AG09319 (cell line): ENCODE measurements around the gene OSBP2.

Source experiments
- DNase-seq: peaks from one replicate; pipeline ENCODE4 v3.0.0-alpha.2; 2010; ENCODE audit warnings: low read depth; ENCODE audit errors: extremely low read depth
- TF ChIP-seq, protein P1 (sequence below): IDR thresholded peaks from 2 replicates; pipeline ENCODE4 v1.5.1; 2011; ENCODE audit warnings: low read depth, mild to moderate bottlenecking, inconsistent platforms, low read length, moderate library complexity

OSBP2 gene

GRCh38 chr22:30832407-30832987 is 137.8 kb downstream of the OSBP2 start:
- TF ChIP-seq, protein P1, sequence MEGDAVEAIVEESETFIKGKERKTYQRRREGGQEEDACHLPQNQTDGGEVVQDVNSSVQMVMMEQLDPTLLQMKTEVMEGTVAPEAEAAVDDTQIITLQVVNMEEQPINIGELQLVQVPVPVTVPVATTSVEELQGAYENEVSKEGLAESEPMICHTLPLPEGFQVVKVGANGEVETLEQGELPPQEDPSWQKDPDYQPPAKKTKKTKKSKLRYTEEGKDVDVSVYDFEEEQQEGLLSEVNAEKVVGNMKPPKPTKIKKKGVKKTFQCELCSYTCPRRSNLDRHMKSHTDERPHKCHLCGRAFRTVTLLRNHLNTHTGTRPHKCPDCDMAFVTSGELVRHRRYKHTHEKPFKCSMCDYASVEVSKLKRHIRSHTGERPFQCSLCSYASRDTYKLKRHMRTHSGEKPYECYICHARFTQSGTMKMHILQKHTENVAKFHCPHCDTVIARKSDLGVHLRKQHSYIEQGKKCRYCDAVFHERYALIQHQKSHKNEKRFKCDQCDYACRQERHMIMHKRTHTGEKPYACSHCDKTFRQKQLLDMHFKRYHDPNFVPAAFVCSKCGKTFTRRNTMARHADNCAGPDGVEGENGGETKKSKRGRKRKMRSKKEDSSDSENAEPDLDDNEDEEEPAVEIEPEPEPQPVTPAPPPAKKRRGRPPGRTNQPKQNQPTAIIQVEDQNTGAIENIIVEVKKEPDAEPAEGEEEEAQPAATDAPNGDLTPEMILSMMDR: no peak
- no peak for DNase-seq

- TF ChIP-seq, protein P1: no peak
- no peak for DNase-seq
Observed at GRCh38 chr22:30833322-30833721, 138.6 kb downstream of the OSBP2 start.

GRCh38 chr22:30837531-30837930 is 142.9 kb downstream of the OSBP2 start:
- TF ChIP-seq, protein P1: no peak
- no peak for DNase-seq

DNA sequence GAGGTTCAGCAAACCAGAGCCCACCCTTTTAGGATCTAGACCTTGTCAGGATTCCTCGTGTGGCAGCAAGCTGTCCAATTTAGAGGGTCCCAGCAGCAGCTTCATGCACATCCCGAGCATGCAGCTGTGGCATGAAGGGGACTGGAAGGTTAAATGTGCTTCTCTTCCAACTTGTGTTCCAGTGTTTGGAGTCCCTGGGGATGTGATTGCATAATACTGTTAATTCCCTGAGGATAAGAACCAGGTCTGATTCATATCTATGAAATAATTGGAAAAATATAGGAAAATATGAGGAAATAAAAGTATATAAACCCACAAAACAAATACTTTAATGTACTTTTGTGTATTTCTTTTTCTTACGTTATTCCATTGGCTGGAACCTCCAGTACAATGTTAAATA is 143.4 kb downstream of the OSBP2 start:
- DNase-seq: no peak
- TF ChIP-seq, protein P1: no peak

DNA sequence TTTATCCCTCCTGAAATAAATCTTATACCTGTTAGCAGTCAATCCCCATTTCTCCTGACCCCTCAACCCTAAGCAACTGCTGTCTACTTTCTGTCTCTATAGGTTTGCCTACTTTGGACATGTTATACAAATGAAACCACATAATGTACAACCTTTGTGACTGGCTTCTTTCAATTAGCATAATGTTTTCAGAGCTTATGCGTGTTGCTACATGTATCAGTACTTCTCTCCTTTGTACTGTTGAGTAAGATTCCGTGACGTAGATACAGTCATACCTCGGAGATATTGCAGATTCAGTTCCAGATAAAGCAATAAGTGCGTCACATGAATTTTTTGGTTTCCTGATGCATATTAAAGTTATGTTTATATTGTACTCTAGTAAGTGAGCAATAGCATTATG is 146.6 kb downstream of the OSBP2 start:
- TF ChIP-seq, protein P1: no peak
- no peak for DNase-seq

DNA sequence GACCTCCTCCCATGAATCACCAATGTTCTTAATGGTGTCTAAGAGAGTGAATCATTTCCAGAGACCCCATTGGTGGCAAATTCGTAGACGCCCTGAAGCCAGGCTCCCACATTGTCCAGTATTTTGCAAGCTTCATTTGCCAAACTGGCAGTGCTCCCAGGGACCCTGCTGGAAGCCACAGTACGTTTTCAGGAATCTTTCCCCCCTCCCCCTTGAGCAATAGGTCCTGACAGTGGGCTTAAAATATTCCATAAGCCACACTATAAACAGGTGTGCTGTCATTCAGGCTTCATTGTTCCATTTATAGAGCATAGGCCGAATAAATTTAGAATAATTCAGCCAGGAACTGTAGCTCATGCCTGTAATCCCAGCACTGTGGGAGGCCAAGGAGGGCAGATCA is 148.6 kb downstream of the OSBP2 start:
- TF ChIP-seq, protein P1: no peak
- DNase-seq: no peak

DNA sequence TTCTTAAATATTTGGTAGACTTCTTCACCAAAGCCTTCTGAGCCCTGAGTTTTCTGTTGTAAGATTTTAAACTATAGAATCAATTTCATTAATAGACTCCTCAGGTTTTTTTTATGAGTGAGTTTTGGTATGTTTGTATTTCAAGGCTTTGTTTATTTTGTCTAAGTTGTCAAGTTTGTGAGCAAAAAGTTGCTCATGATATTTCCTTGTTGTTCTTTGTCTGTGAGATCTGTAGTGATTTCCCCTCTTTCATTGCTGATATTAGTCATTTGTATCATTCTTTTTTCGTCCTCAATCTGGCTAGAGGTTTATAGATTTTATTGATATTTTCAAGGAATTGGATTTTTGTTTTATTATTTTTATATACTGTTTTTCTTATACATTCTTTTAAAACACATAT is 152.9 kb downstream of the OSBP2 start:
- no peak for DNase-seq
- TF ChIP-seq, protein P1: no peak
